ENCODE measurements around the gene TNFAIP8L2.

DNA sequence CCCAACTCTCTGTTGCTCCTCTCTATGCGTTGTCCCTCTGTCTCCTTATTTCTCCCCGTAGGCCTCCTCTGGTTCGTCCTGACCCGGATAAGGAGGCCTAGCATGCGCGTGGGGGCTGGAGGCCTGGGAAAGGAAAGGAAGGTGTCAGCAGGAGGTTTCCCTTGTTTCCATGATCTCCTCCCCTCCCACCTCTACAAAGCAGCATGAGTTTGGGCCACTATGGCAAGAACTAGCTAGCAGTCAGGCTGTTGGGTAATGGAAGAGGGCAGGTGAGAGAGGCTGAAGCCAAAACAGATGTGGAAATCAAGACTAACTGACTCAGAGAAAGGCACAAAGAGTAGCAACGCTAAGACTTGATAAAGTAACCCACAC lies 9.3 kb upstream of the TNFAIP8L2 start:
- TF ChIP-seq POLR2AphosphoS5 (IDR thresholded peaks at IDR 0.05): no peak
- TF ChIP-seq, protein P1, sequence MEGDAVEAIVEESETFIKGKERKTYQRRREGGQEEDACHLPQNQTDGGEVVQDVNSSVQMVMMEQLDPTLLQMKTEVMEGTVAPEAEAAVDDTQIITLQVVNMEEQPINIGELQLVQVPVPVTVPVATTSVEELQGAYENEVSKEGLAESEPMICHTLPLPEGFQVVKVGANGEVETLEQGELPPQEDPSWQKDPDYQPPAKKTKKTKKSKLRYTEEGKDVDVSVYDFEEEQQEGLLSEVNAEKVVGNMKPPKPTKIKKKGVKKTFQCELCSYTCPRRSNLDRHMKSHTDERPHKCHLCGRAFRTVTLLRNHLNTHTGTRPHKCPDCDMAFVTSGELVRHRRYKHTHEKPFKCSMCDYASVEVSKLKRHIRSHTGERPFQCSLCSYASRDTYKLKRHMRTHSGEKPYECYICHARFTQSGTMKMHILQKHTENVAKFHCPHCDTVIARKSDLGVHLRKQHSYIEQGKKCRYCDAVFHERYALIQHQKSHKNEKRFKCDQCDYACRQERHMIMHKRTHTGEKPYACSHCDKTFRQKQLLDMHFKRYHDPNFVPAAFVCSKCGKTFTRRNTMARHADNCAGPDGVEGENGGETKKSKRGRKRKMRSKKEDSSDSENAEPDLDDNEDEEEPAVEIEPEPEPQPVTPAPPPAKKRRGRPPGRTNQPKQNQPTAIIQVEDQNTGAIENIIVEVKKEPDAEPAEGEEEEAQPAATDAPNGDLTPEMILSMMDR (IDR thresholded peaks at IDR 0.05): no peak
- no peak for TF ChIP-seq POLR2A (IDR thresholded peaks at IDR 0.05)

Data from transverse colon (tissue), 4 donors.